ENCODE data around the gene VPS45.
A peak's percentile ranks its signal among the peaks of the same experiment; 100 is the strongest.

GRCh38 chr1:150161747-150162581, 94.4 kb downstream of the VPS45 start:
- 0 out of 2 replicates have a peak, but pooled peaks have one; percentile 3 for TF ChIP-seq TOX (CRISPR knock-in tag; IDR thresholded peaks at IDR 0.05; ENCODE audit: borderline replicate concordance)
- TF ChIP-seq ISL1 (CRISPR knock-in tag; IDR thresholded peaks at IDR 0.05) = no peak

Measured in SK-N-SH treated with all-trans-retinoic acid at 6 μM for 48 hours (cell line).